H1 (cell line): ENCODE data around the gene WBP1L.

Experiments used
- ATF3 ChIP-seq: IDR thresholded peaks from 2 replicates; pipeline ENCODE4 v1.6.1; 2011; ENCODE audit warnings: low read depth, mild to moderate bottlenecking, low read length; ENCODE audit not compliant: insufficient read depth
- BRCA1 ChIP-seq: IDR thresholded peaks from 2 replicates; pipeline ENCODE4 v1.6.1; 2012; ENCODE audit warnings: low read depth, low read length, improper control_type of control experiment
- CEBPB ChIP-seq: IDR thresholded peaks from 2 replicates; pipeline ENCODE4 v1.6.1; 2012; ENCODE audit warnings: low read depth, low read length
- CTCF ChIP-seq, 3 experiments: IDR thresholded peaks; 1 replicate in 2 of 3; 2 replicates in 1 of 3; pipeline versions ENCODE4 v1.5.1 to v1.6.1; 2011; ENCODE audit warnings: low read length in 3 of 3, mild to moderate bottlenecking in 3 of 3, inconsistent platforms in 2 of 3, low read depth in 1 of 3, moderate library complexity in 1 of 3; ENCODE audit not compliant: insufficient read depth in 1 of 3; ENCODE audit errors: control extremely low read depth in 1 of 3
- EP300 ChIP-seq, 2 experiments: IDR thresholded peaks; 1 replicate in 1 of 2; 2 replicates in 1 of 2; pipeline ENCODE4 v1.6.1; 2011 to 2012; ENCODE audit warnings: low read depth in 2 of 2, low read length in 2 of 2, mild to moderate bottlenecking in 2 of 2, borderline replicate concordance in 1 of 2, inconsistent platforms in 1 of 2, moderate library complexity in 1 of 2
- HDAC6 ChIP-seq: IDR thresholded peaks from one replicate; pipeline ENCODE4 v1.7.1; 2012; ENCODE audit warnings: low read depth, mild to moderate bottlenecking, inconsistent platforms, low read length, moderate library complexity
- JUN ChIP-seq: IDR thresholded peaks from 2 replicates; pipeline ENCODE4 v1.6.1; 2011; ENCODE audit warnings: low read depth, mild to moderate bottlenecking, improper control_type of control experiment, low read length
- JUND ChIP-seq: IDR thresholded peaks from 2 replicates; pipeline ENCODE4 v1.6.1; 2011; ENCODE audit warnings: mild to moderate bottlenecking, improper control_type of control experiment, low read length
- POLR2A ChIP-seq, 2 experiments: IDR thresholded peaks; 1 replicate in 1 of 2; 2 replicates in 1 of 2; pipeline ENCODE4 v1.6.1; 2011; ENCODE audit warnings: low read depth in 2 of 2, low read length in 2 of 2, mild to moderate bottlenecking in 2 of 2; ENCODE audit errors: control extremely low read depth in 1 of 2
- USF2 ChIP-seq: IDR thresholded peaks from 2 replicates; pipeline ENCODE4 v1.6.1; 2011; ENCODE audit warnings: low read length, improper control_type of control experiment

GRCh38 chr10:102780527-102780808 is 36.7 kb downstream of the WBP1L start:
- TF ChIP-seq CTCF (IDR thresholded peaks at IDR 0.05; ENCODE audit: control extremely low read depth in 1 of 3, insufficient read depth in 1 of 3, low read depth in 1 of 3, low read length in 3 of 3) (no peak), ATF3 (no peak), POLR2A (IDR thresholded peaks at IDR 0.05; ENCODE audit: control extremely low read depth in 1 of 2, low read depth in 2 of 2, low read length in 2 of 2) (no peak), USF2 (no peak), JUN (no peak), CEBPB (no peak), EP300 (IDR thresholded peaks at IDR 0.05; ENCODE audit: borderline replicate concordance in 1 of 2, low read depth in 2 of 2, low read length in 2 of 2) (no peak), HDAC6 (no peak), BRCA1 (no peak), JUND (no peak)
